Activated CD4-positive, alpha-beta T cell treated with anti-CD3 and anti-CD28 coated beads, Interleukin-2, amount 50 U/mL, for 16 hours (primary cell): ENCODE data around the gene DCAF8L2.
A peak's percentile ranks its signal among the peaks of the same experiment; 100 is the strongest.
"Not testable (repeated sequence)": the region's sequence is repeated elsewhere in the genome, so short reads cannot be mapped to it uniquely, and the experiment has no call there.

Experiments used
- DNase-seq: peaks from one replicate; pipeline ENCODE4 v3.0.0-alpha.2; 2020

DCAF8L2 gene

GRCh38 chrX:27680726-27681125, 90.6 kb downstream of the DCAF8L2 start:
- no peak for DNase-seq

DNA sequence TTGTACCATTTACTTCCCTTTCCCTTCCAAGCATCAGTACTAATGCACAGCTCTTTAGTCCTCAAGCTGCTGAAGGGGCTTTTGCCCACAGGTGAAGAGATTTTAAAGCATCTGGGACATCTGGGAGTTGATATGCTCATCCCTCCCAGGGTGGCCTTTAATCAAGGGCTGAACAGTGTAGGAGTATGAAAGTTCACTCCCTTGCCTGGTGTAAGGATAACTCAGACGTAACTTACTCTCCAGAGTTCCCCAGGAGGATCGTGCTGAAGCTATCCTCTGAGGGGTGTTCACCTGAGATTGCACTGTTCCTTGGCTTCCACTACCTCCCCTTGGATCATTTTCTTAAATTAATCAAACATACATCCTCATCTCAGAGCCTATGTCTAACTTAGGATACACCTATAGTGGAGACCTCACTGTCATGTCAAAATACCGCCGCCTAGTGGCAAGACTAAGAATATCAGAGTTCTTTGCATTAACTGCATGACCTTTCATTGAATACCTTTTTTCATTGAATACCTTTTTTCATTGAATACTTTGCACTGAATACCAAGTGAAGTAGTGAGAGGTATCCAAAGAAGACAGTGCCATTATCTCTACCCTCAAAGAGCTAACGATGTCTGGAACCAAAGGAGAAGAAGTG, 93.5 kb downstream of the DCAF8L2 start:
- DNase-seq: peak; percentile 51

GRCh38 chrX:27694667-27695066, 104.5 kb downstream of the DCAF8L2 start:
- DNase-seq: no peak

DNA sequence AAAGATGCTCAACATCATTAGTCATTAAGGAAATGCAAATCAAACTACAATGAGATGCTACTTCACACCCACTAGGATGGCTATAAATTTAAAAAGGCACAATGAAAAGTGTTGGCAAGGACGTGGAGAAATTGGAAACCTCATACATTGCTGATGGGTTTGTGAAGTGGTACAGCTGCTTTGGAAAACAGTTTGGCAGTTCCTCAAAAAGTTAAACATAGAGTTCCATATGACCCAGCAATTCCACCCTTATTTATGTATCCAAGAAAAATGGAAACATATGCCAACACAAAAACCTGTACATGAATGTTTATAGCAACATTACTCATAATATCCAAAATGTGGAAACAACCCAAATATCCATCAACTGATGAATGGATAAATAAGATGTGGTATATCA, 116.4 kb downstream of the DCAF8L2 start:
- DNase-seq: no peak

DNA sequence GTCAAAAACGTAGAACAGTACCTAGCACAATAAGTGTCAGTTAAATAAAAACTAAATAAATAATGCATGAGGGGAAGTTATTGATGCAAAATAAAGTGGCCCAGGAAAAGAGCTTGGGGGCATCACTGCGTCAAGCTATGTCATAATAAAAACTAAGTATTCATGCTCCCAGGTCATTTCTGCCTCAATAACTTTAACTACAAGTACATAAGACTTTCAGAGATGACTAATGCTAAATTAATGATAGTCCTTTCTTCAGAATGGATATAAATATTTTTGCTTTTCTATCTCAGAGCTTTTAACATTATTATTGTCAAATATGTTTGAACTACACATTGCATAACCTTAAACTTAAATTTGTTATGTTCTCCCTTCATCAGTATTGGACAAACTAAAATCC, 125.5 kb downstream of the DCAF8L2 start:
- DNase-seq: no peak

DNA sequence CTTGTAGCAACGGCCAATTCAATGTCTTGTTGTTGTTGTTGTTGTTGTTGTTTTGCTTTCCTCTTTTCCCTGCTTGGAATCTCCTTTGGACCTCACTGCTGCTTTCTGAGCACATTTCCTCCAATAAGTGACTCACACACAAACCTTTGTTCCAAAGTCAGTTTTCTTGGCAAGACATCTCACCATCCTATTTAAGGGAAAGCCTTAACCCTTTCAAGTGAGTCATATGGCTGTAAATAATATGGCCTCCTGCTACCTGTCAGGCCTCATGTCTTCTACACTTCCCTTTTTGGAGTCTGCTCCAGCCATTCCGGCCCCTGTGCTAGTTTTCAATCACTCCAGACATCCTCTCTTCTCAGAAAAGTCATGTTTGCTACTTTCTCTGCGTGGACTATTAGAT, 138.1 kb downstream of the DCAF8L2 start:
- no peak for DNase-seq

GRCh38 chrX:27731962-27732361, 141.8 kb downstream of the DCAF8L2 start:
- DNase-seq: no peak

GRCh38 chrX:27735914-27736313, 145.8 kb downstream of the DCAF8L2 start:
- no peak for DNase-seq

DNA sequence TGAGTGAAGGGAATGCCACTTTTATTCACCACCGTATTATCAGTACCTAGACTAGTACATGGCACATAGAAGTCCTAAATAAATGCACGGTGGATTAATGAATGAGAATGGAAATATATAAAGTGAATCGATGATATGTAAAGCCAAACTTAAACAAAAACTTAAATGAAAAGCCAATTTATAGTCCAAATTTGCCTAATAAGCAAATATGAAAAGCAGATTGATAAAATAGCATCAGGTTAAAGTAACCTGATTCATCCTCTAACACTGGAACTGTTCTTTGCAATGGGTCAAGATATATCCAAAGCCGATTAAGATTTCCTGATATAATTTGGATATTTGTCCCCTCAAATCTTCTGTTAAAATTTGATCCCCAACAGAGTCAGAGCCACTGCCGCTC, 150.8 kb downstream of the DCAF8L2 start:
- DNase-seq: no peak

- DNase-seq: not testable (repeated sequence)
These were observed 153.4 kb downstream of the DCAF8L2 start for GRCh38 chrX:27743521-27743920.

- no peak for DNase-seq
These were observed 156.4 kb downstream of the DCAF8L2 start for GRCh38 chrX:27746516-27746915.

- DNase-seq: not testable (repeated sequence)
These were observed 160.2 kb downstream of the DCAF8L2 start for GRCh38 chrX:27750298-27750697.

GRCh38 chrX:27751976-27752375, 161.8 kb downstream of the DCAF8L2 start:
- no peak for DNase-seq

GRCh38 chrX:27765718-27766117, 175.6 kb downstream of the DCAF8L2 start:
- DNase-seq: no peak

- no peak for DNase-seq
These were observed 177.2 kb downstream of the DCAF8L2 start for GRCh38 chrX:27767387-27767786.

- DNase-seq: no peak
These were observed 185.8 kb downstream of the DCAF8L2 start for GRCh38 chrX:27775984-27776383.

- no peak for DNase-seq
These were observed 206.6 kb downstream of the DCAF8L2 start for GRCh38 chrX:27796640-27797257.

- DNase-seq: no peak
These were observed 207.4 kb downstream of the DCAF8L2 start for GRCh38 chrX:27797575-27797974.
